GM12872 (cell line): ENCODE measurements around the gene MFN1.

Source experiments
- CTCF ChIP-seq: IDR thresholded peaks from 3 replicates; pipeline ENCODE4 v1.5.1; 2011; ENCODE audit warnings: low read depth, mild to moderate bottlenecking, low read length, moderate library complexity; ENCODE audit not compliant: insufficient read depth

Gene MFN1

GRCh38 chr3:179363332-179363731 lies 15.8 kb downstream of the MFN1 start:
- TF ChIP-seq CTCF, result no peak

GRCh38 chr3:179369621-179370020 lies 22.1 kb downstream of the MFN1 start:
- TF ChIP-seq CTCF, result no peak

GRCh38 chr3:179373938-179374337 lies 26.4 kb downstream of the MFN1 start:
- no peak; the same call in 2 of the 3 replicates for TF ChIP-seq CTCF

GRCh38 chr3:179375091-179375999 lies 27.8 kb downstream of the MFN1 start:
- no peak for TF ChIP-seq CTCF

GRCh38 chr3:179376474-179376873 lies 29.0 kb downstream of the MFN1 start:
- TF ChIP-seq CTCF, result no peak

GRCh38 chr3:179391906-179392305 lies 44.4 kb downstream of the MFN1 start:
- TF ChIP-seq CTCF, result no peak

GRCh38 chr3:179398574-179399231 lies 51.2 kb downstream of the MFN1 start:
- TF ChIP-seq CTCF, result no peak
